Neural cell (in vitro differentiated cells): ENCODE results near the gene C3. TPM values are rescaled to one million over a fixed set of nuclear protein-coding genes. Genes with fewer than 3 reads are reported as not detected.

Source experiments
- H2AFZ ChIP-seq: fragments of 200-600, 300-800 bp; sonication (generic), shearing (Covaris generic); 2 replicates; pipeline ENCODE4 v1.6.0; 2014; ENCODE audit warnings: low read depth, mild to moderate bottlenecking, antibody characterized with exemption, low read length, moderate library complexity
- H3F3A ChIP-seq: fragments of 200-600 bp; shearing (Covaris generic); 2 replicates; pipeline ENCODE4 v1.6.1; 2016; ENCODE audit warnings: mild to moderate bottlenecking, moderate library complexity, mixed read lengths, antibody characterized with exemption, low read length; ENCODE audit not compliant: insufficient read depth, poor library complexity, severe bottlenecking
- H3K27ac ChIP-seq: fragments of 200-600, 300-800 bp; sonication (generic), shearing (Covaris generic); 2 replicates; pipeline ENCODE4 v1.5.1; 2014; ENCODE audit warnings: mild to moderate bottlenecking, low read length, moderate library complexity
- H3K27me3 ChIP-seq: fragments of 300-800, 200-600 bp; sonication (generic), shearing (Covaris generic); 2 replicates; pipeline ENCODE4 v1.6.0; 2014; ENCODE audit warnings: mild to moderate bottlenecking, low read depth, low read length, moderate library complexity; ENCODE audit not compliant: insufficient read depth
- H3K36me3 ChIP-seq: fragments of 300-800, 200-600 bp; sonication (generic), shearing (Covaris generic); 2 replicates; pipeline ENCODE4 v1.5.1; 2014; ENCODE audit warnings: mild to moderate bottlenecking, antibody characterized with exemption, low read length, moderate library complexity; ENCODE audit not compliant: insufficient read depth
- H3K4me2 ChIP-seq: fragments of 300-800, 200-600 bp; sonication (generic), shearing (Covaris generic); 2 replicates; pipeline ENCODE4 v1.6.0; 2014; ENCODE audit warnings: mild to moderate bottlenecking, low read length
- H3K4me3 ChIP-seq: fragments of 300-800, 200-600 bp; sonication (generic), shearing (Covaris generic); 2 replicates; pipeline ENCODE4 v1.5.1; 2014; ENCODE audit warnings: mild to moderate bottlenecking, low read length, moderate library complexity
- H3K79me2 ChIP-seq: fragments of 200-600 bp; shearing (Covaris generic); replicated peaks from 2 replicates; pipeline ENCODE4 v1.6.0; 2014; ENCODE audit warnings: mild to moderate bottlenecking, low read length, moderate library complexity; ENCODE audit not compliant: insufficient read depth
- H3K9ac ChIP-seq: fragments of 300-800, 200-600 bp; sonication (generic), shearing (Covaris generic); 2 replicates; pipeline ENCODE4 v1.6.1; 2016; ENCODE audit warnings: mild to moderate bottlenecking, low read length, mixed read lengths
- H3K9me2 ChIP-seq: fragments of 200-600 bp; shearing (Covaris generic); 2 replicates; pipeline ENCODE4 v1.6.1; 2016; ENCODE audit warnings: mild to moderate bottlenecking, low read length, mixed read lengths; ENCODE audit not compliant: insufficient read depth
- H3K9me3 ChIP-seq: fragments of 200-600, 300-800 bp; sonication (generic), shearing (Covaris generic); 2 replicates; pipeline ENCODE4 v1.6.1; 2016; ENCODE audit warnings: mild to moderate bottlenecking, mixed run types, low read length, moderate library complexity, mixed read lengths
- H4K20me1 ChIP-seq: fragments of 200-600 bp; shearing (Covaris generic); 2 replicates; pipeline ENCODE4 v1.6.1; 2016; ENCODE audit warnings: mild to moderate bottlenecking, mixed run types; ENCODE audit not compliant: insufficient read depth
- CTCF ChIP-seq: fragments of 450-650 bp; IDR thresholded peaks from 2 replicates; pipeline ENCODE4 v1.5.1; 2014; ENCODE audit warnings: antibody characterized with exemption, mild to moderate bottlenecking, moderate library complexity; ENCODE audit not compliant: poor library complexity, severe bottlenecking
- EP300 ChIP-seq: fragments of 450-650 bp; conservative IDR thresholded peaks from 2 replicates; pipeline ENCODE4 v1.6.1; 2014; ENCODE audit warnings: antibody characterized with exemption, mild to moderate bottlenecking, moderate library complexity; ENCODE audit not compliant: poor library complexity, severe bottlenecking
- EZH2 ChIP-seq: fragments of 200-600, 300-800 bp; shearing (Covaris generic), sonication (generic); IDR thresholded peaks from 2 replicates; pipeline ENCODE4 v1.6.1; 2014; ENCODE audit warnings: antibody characterized with exemption, low read length, borderline replicate concordance, mild to moderate bottlenecking; ENCODE audit not compliant: insufficient read depth, poor library complexity, severe bottlenecking
- MXI1 ChIP-seq: fragments of 450-650 bp; conservative IDR thresholded peaks from 2 replicates; pipeline ENCODE4 v1.6.1; 2014; ENCODE audit warnings: antibody characterized with exemption, mild to moderate bottlenecking; ENCODE audit not compliant: poor library complexity, severe bottlenecking
- POLR2AphosphoS5 ChIP-seq: IDR thresholded peaks from 2 replicates; pipeline ENCODE4 v1.6.1; 2012
- RAD21 ChIP-seq: fragments of 450-650 bp; conservative IDR thresholded peaks from 2 replicates; pipeline ENCODE4 v1.6.1; 2014; ENCODE audit warnings: antibody characterized with exemption, mild to moderate bottlenecking, moderate library complexity
- REST ChIP-seq: IDR thresholded peaks from 2 replicates; pipeline ENCODE4 v1.6.1; 2012; ENCODE audit warnings: borderline replicate concordance
- SMC3 ChIP-seq: fragments of 450-650 bp; conservative IDR thresholded peaks from 2 replicates; pipeline ENCODE4 v1.6.1; 2014; ENCODE audit warnings: antibody characterized with exemption, mild to moderate bottlenecking, moderate library complexity; ENCODE audit not compliant: poor library complexity
- TAF1 ChIP-seq: IDR thresholded peaks from 2 replicates; pipeline ENCODE4 v1.6.1; 2012; ENCODE audit warnings: low read depth
- polyA plus RNA-seq: library from polyadenylated mRNA; depleted of rRNA; stranded (reverse); fragments of >200 nt; gene quantifications from 2 replicates; pipeline ENCODE4 v1.2.3, GENCODE V29; 2014

The C3 gene
- polyA plus RNA-seq, 1 donor from 2014 or later: not detected

- Histone ChIP-seq H3K4me3 (no peak overlapping the region), H3K27ac (no peak overlapping the region), H3F3A (no peaks in the 10 kb centered on the region), H3K9me2 (no peaks in the 10 kb centered on the region), H4K20me1 (no peaks in the 10 kb centered on the region), H2AFZ (no peak overlapping the region), H3K4me2 (no peak overlapping the region), H3K36me3 (no peaks in the 10 kb centered on the region), H3K9me3 (no peaks in the 10 kb centered on the region), H3K79me2 (no peaks in the 10 kb centered on the region), H3K27me3 (peaks cover 26% of the 10 kb centered on the region), H3K9ac (no peak overlapping the region)
- TF ChIP-seq TAF1 (no peak), POLR2AphosphoS5 (no peak), CTCF (no peak), MXI1 (no peak), EZH2 (no peak), REST (no peak), EP300 (no peak), SMC3 (no peak), RAD21 (no peak)
Observed at GRCh38 chr19:6706633-6706958, 13.9 kb downstream of the C3 start.

- no peaks in the 10 kb centered on the region for H3K36me3 ChIP-seq
- H2AFZ ChIP-seq: no peak overlapping the region
- H3K9me2 ChIP-seq: no peaks in the 10 kb centered on the region
- H3F3A ChIP-seq: no peaks in the 10 kb centered on the region
- TF ChIP-seq REST (no peak), RAD21 (no peak), SMC3 (no peak), POLR2AphosphoS5 (no peak), CTCF (no peak)
- H3K9ac ChIP-seq: no peak overlapping the region
- no peaks in the 10 kb centered on the region for H3K79me2 ChIP-seq
- H4K20me1 ChIP-seq: no peaks in the 10 kb centered on the region
- no peak overlapping the region for H3K4me3 ChIP-seq
- H3K27ac ChIP-seq: no peak overlapping the region
- H3K4me2 ChIP-seq: no peak overlapping the region
- peaks cover 21% of the 10 kb centered on the region for H3K27me3 ChIP-seq
- H3K9me3 ChIP-seq: no peaks in the 10 kb centered on the region
Observed at GRCh38 chr19:6705931-6706632, 14.4 kb downstream of the C3 start.
